IPS-15b (cell line): ENCODE measurements around the gene PIEZO2.
"Not testable (repeated sequence)": the region's sequence is repeated elsewhere in the genome, so short reads cannot be mapped to it uniquely, and the experiment has no call there.

Experiments used
- H3K27me3 ChIP-seq: one replicate; pipeline ENCODE4 v1.6.1; 2013; ENCODE audit warnings: low read length; ENCODE audit not compliant: control insufficient read depth, insufficient read depth
- H3K36me3 ChIP-seq: one replicate; pipeline ENCODE4 v1.6.1; 2013; ENCODE audit warnings: low read length; ENCODE audit not compliant: control insufficient read depth, insufficient read depth
- H3K4me1 ChIP-seq: one replicate; pipeline ENCODE4 v1.6.1; 2013; ENCODE audit warnings: mild to moderate bottlenecking, low read length; ENCODE audit not compliant: control insufficient read depth, insufficient read depth
- H3K4me3 ChIP-seq: one replicate; pipeline ENCODE4 v1.5.1; 2013; ENCODE audit warnings: low read depth, low read length
- H3K9ac ChIP-seq: one replicate; pipeline ENCODE4 v1.6.1; 2013; ENCODE audit warnings: low read depth, mild to moderate bottlenecking, low read length
- H3K9me3 ChIP-seq: one replicate; pipeline ENCODE4 v1.6.1; 2013; ENCODE audit warnings: mild to moderate bottlenecking, low read length; ENCODE audit not compliant: control insufficient read depth, insufficient read depth

Gene PIEZO2

DNA sequence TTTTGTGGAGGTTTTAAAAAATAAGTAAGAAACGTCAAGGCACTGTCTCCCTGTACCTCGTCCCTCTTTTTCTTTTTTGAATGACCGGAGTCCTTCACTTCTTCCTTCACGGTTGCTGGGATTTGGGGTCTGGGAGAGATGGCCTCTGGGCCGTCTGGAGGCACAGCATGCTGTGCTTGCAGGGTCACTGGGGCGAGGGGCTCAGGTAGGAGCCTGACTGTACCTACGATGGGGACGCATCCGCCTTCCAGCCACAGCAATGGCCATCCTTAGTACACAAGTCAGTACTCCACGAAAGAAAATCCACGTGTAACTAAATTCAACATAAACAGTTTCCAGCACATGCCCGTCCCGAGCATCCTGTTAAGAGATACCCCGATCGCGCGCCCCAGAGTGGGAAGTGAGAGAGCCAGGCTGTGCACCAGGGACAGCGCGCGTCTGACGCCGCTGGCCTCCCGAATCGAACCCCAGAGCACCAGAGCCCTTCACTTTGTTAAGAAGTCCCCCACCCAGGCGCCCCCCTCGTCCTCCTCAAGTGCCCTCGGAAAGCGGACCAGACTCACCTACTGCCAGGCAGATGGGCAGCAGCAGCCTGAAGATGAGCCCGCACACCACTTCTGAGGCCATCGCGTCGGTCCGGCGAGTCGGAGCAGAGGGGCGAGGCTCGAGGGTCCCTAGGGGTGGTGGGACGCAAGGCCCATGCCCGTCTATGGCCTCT lies 1.2 kb downstream of the PIEZO2 start:
- Histone ChIP-seq H3K4me3 (peak overlapping the region; percentile 60), H3K9me3 (no peaks in the 10 kb centered on the region), H3K27me3 (peaks cover 65% of the 10 kb centered on the region), H3K4me1 (peaks cover 5% of the 10 kb centered on the region), H3K9ac (no peak overlapping the region), H3K36me3 (no peaks in the 10 kb centered on the region)

DNA sequence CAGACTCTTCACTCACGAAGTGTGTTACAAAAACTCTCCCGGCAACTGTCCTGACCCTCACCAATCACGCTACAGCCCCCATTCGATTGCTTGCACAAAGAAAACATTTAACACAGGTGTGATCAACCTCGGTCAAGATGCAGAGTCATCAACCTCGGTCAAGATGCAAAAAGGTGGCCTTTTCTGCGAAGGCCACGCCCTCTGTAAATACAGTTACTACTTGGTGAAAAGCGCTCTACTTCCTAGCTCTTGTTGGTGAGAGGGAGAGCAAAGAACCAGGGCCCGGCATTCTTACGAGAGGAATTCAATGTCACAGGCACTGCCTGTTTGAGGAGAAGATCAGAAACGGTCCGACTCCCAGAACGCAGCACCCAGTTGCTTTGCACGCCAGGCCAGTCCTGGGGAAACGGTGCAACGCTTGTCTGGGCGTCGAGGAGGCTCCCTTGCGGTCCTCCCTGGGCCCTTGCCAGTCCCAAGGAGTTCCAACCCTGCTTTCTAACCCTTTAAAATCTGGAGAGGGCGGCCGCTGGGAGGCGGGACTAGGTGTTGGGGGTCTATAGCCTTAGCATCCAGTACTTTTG lies 1.9 kb downstream of the PIEZO2 start:
- no peaks in the 10 kb centered on the region for H3K9me3 ChIP-seq
- peaks cover 65% of the 10 kb centered on the region for H3K27me3 ChIP-seq
- no peak overlapping the region for H3K9ac ChIP-seq
- H3K4me3 ChIP-seq: peak overlapping the region; percentile 60
- no peaks in the 10 kb centered on the region for H3K36me3 ChIP-seq
- peaks cover 5% of the 10 kb centered on the region for H3K4me1 ChIP-seq

DNA sequence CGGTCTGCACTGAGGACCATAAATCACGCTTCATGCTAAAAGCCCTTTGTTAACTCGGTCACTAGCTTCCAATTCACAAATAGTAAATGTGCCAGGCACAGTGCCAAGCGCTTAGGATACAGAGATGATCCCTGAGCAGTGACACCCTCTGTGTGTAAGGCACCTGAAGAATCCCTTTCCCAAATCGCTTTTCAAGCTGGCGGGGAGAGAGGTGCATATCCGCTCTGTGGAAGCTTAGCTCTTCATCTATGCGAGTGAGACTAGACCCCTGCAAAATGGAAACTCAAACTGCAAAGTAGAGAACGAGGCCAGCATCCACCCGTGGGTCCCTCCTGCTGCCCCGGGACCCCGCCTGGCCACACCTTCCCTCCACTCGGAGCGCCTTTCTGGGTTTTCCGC lies 2.4 kb downstream of the PIEZO2 start:
- Histone ChIP-seq H3K9me3 (no peaks in the 10 kb centered on the region), H3K9ac (no peak overlapping the region), H3K27me3 (peaks cover 65% of the 10 kb centered on the region), H3K4me3 (peak overlapping the region; percentile 60), H3K36me3 (no peaks in the 10 kb centered on the region), H3K4me1 (peaks cover 5% of the 10 kb centered on the region)

DNA sequence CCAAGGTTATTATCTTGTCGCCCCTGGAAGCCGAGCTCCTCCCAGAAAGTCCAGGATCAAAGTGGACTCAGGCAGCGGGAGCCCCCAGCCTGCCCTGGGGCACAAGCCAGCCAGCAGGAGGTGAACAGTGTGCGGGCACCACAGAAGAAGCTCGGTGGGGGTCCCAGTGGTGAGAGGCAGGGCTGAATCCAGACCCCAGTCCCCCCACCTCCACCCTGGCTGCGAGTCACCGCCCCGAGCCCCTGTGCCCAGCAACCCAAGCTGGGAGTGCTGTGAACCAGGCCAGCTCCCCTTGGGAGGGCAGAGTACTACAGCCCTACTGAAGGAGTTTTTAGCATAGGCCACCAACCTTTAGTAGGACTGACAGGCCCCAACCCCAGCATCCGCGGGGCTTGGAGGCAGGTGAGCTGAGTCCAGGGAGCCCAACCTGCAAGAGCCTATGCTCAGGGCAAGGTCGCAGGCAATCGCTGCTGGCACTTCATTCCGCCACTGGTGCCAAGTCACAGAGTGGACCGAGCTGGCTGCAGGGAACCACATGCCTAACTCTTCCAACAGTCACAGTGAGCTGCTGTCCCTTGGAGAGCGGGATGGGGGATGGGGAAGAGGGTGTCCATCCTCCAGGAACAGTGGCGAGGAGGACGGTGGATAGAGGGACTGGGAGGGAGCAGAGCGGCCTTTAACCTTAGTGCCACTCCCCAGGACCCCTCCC lies 3.0 kb downstream of the PIEZO2 start:
- Histone ChIP-seq H3K4me3 (peak overlapping the region; percentile 60), H3K9me3 (no peaks in the 10 kb centered on the region), H3K27me3 (peaks cover 59% of the 10 kb centered on the region), H3K36me3 (no peaks in the 10 kb centered on the region), H3K4me1 (peaks cover 5% of the 10 kb centered on the region), H3K9ac (no peak overlapping the region)

DNA sequence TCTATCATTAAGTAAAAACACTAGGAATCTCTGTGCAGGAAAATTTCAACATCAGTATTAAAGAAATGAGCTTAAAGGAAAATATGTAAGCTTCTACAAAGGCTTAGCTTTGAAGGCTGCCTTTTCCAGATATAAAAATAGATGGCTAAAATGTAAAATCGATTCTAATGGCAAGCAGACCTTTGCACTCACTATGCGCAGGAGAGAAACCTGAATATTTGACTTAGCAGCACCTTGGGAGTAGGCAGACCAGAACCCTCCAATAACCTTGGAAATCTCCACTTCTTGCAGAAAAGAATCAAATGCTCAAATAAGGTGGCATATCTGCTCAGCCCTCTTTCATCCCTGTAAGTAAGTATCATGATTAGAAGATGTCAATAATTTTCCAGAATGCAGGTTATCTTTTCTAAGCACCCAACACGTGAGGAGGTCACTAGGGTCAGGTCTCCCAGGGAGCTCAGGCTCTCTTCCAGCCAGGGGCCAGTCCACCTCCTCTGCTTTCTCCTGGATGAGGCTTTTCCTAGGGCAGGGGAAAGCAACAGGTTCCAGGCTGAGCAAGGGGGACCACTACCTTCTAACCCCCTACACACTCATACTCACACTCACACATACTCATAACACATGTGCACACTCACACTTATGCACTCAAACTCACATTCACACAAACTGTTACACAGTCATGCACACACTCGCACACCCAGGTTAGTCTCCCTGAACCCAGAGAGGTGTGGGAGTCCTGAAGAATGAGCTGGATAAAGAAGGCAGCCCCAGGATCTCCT lies 3.8 kb downstream of the PIEZO2 start:
- peaks cover 52% of the 10 kb centered on the region for H3K27me3 ChIP-seq
- H3K4me3 ChIP-seq: no peak overlapping the region
- H3K4me1 ChIP-seq: peaks cover 4% of the 10 kb centered on the region
- H3K9me3 ChIP-seq: no peaks in the 10 kb centered on the region
- no peaks in the 10 kb centered on the region for H3K36me3 ChIP-seq
- no peak overlapping the region for H3K9ac ChIP-seq

DNA sequence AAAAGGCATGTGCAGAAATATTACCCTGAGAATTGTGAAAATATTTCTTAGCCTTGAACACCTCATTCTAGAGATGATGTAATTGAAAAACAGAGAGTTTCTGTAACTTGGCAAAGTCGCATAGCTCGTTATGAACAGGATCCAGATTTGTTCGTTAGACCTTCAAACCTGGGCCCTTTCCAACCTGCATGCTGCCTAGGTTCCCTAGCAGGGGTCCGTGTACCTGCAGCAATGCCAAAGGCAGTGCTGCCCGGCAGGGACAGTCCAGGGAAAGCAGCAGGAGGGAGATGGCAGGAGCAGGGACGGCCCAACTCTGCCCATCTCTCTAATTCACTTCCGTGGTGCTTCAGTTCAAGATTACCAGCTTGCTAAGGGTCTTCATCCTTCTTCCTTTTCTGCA lies 12.0 kb downstream of the PIEZO2 start:
- Histone ChIP-seq H3K9me3 (no peaks in the 10 kb centered on the region), H3K4me1 (no peaks in the 10 kb centered on the region), H3K27me3 (no peaks in the 10 kb centered on the region), H3K36me3 (no peaks in the 10 kb centered on the region), H3K9ac (no peak overlapping the region), H3K4me3 (no peak overlapping the region)

DNA sequence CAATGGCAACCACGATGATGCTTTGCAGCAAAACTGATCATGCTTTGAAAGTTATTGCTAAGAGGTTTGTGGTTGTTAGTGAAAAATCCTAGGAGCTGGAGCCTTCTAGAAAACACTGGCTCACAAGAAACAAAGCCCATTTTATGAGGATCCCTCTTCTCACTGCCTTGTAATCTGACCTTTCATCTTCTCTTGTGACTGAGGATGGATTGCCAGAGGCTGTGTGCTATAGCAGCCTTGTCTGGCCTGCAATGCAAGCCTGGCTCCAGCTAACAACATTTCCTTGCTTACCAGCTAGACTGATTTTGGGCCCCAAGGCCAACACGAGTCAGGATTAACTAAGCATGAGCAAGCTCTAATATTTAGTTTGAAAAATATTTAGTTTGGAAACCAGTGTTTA lies 13.1 kb downstream of the PIEZO2 start:
- H3K4me3 ChIP-seq: no peak overlapping the region
- no peaks in the 10 kb centered on the region for H3K27me3 ChIP-seq
- no peaks in the 10 kb centered on the region for H3K9me3 ChIP-seq
- H3K36me3 ChIP-seq: no peaks in the 10 kb centered on the region
- no peaks in the 10 kb centered on the region for H3K4me1 ChIP-seq
- no peak overlapping the region for H3K9ac ChIP-seq

DNA sequence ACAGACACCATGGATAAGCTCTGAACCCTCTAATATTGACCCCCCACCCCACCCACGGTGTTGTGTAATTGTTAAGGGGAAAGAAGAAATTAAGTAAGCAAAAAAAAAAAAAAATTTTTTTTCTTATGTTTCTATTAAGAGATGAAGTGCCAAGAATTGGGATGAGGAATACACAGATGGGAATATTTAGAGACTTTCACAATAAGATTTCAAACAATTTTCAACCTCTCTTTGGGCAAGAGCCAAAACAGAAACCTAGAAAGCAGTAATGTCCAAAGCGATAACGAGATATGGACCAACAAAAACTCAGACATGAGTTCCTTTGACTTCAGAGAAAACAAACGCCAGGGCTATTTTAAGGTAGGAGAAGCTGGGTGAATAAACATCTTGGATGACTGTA lies 14.4 kb downstream of the PIEZO2 start:
- H3K27me3 ChIP-seq: no peaks in the 10 kb centered on the region
- no peaks in the 10 kb centered on the region for H3K4me1 ChIP-seq
- no peaks in the 10 kb centered on the region for H3K36me3 ChIP-seq
- H3K9ac ChIP-seq: no peak overlapping the region
- no peak overlapping the region for H3K4me3 ChIP-seq
- H3K9me3 ChIP-seq: no peaks in the 10 kb centered on the region

DNA sequence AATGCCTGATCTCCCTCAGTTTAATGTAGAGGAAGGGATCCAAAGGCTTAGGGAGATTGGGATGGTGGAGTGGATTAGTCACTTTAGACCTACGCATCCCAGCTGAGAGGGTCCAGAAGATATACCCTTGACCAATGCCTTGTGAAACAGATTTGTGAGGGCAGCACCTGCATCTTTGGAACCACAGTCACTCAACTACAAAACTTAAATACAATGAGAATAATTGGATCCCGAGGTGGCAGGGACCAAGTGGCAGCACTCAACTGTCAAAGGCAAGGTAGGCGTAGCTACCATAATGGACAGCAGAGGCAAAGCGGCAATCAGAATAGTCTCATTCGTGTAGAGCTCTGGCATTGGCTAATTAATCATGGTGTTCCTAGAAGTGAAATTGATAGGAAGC lies 20.3 kb downstream of the PIEZO2 start:
- H3K9me3 ChIP-seq, H3K27me3 ChIP-seq, H3K9ac ChIP-seq, H3K36me3 ChIP-seq, H3K4me1 ChIP-seq, H3K4me3 ChIP-seq: not testable (repeated sequence)

DNA sequence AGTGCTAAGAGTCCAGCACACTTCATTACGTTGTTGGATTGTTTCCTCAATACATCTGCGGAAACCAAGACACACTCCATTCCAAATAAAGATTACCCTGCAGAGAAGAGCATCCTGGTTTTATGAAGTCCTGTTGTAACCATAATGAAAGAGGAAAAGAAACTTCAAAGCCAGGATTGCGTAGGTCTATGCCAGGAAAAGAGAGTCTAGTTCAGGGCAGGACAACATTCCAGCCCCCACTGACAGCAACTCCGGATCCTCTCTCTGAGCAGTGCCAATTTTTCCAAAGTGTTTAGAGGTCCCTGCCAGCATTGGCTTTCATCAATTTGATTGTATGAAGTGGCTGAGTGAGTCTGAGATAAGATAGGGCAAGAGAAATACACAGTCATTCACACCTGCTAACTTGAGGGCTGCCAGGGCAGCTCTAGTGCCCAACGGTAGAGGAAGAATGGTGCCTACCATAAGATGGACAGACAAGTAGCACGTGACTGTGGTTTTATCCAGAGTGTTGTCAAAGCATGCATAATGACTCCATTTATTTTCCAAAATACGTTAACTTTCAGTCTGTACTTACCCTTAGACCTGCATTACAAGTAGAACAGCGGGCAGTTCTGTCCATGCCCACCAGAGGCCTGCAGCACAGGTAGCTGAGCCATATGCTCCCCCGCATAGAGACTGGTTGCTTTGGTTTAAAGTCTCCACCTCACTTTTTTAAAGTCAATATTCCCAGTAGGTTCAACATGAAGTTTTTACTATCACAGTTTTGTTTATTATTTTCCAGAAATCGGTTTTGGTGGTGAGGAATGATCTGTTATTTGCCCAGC lies 23.7 kb downstream of the PIEZO2 start:
- Histone ChIP-seq H3K4me3 (no peak overlapping the region), H3K36me3 (no peaks in the 10 kb centered on the region), H3K27me3 (no peaks in the 10 kb centered on the region), H3K9ac (no peak overlapping the region), H3K9me3 (no peaks in the 10 kb centered on the region), H3K4me1 (no peaks in the 10 kb centered on the region)

DNA sequence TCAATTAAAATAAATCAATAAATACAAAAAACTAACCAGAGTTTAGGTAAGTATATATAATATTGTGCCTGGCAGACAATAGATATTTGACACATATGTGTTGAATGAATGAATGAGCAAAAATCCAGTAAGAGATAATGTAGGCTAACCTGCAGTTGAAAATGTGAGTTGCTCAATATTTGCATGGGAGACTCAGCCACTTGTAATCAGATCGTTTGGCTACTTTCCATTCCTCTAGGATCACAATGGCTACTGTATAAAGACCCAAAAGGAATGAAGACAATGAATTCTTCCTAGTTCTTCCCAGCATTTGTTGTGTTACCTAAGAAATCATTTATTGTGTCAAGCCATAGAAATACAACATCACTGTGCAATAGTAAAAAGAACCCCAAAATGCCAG lies 25.3 kb downstream of the PIEZO2 start:
- no peaks in the 10 kb centered on the region for H3K27me3 ChIP-seq
- no peaks in the 10 kb centered on the region for H3K4me1 ChIP-seq
- no peaks in the 10 kb centered on the region for H3K36me3 ChIP-seq
- no peak overlapping the region for H3K9ac ChIP-seq
- no peaks in the 10 kb centered on the region for H3K9me3 ChIP-seq
- H3K4me3 ChIP-seq: no peak overlapping the region
